Fibroblast of mammary gland (primary cell): Measurements from ENCODE around the gene SLC35D3.
"Not testable (repeated sequence)": the region's sequence is repeated elsewhere in the genome, so short reads cannot be mapped to it uniquely, and the experiment has no call there.

ENCODE experiments used
- DNase-seq: peaks from one replicate; pipeline ENCODE4 v3.0.0-alpha.2; 2010; ENCODE audit warnings: low read depth
- H3K4me3 ChIP-seq: 2 replicates; pipeline ENCODE4 v1.5.1; 2011; ENCODE audit warnings: low read depth, mild to moderate bottlenecking, low read length, moderate library complexity; ENCODE audit not compliant: control insufficient read depth
- TF ChIP-seq, protein P1 (sequence below): conservative IDR thresholded peaks from 2 replicates; pipeline ENCODE4 v1.5.1; 2011; ENCODE audit warnings: low read depth, low read length, inconsistent platforms; ENCODE audit not compliant: control insufficient read depth, insufficient read depth

Gene SLC35D3

DNA sequence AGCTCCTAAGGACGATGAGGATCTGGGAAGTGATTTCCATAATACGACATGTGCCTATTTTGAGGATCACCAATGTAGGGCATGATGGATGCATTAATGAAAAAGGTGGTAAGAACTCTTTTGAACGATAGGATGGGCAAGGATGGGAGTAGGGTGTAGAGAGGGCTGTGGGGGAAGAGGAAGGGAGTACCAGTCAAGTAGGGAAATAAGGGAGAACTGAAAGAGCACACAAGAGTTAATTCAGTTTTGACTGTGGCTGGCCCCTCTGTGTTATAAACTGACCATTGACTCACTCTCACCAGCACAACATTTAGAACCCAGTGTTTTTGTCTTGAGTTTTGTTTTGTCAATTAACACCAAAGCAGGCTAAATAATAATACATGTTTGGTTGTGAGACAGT lies 33.0 kb downstream of the SLC35D3 start:
- DNase-seq: no peak
- TF ChIP-seq, protein P1, sequence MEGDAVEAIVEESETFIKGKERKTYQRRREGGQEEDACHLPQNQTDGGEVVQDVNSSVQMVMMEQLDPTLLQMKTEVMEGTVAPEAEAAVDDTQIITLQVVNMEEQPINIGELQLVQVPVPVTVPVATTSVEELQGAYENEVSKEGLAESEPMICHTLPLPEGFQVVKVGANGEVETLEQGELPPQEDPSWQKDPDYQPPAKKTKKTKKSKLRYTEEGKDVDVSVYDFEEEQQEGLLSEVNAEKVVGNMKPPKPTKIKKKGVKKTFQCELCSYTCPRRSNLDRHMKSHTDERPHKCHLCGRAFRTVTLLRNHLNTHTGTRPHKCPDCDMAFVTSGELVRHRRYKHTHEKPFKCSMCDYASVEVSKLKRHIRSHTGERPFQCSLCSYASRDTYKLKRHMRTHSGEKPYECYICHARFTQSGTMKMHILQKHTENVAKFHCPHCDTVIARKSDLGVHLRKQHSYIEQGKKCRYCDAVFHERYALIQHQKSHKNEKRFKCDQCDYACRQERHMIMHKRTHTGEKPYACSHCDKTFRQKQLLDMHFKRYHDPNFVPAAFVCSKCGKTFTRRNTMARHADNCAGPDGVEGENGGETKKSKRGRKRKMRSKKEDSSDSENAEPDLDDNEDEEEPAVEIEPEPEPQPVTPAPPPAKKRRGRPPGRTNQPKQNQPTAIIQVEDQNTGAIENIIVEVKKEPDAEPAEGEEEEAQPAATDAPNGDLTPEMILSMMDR: no peak
- H3K4me3 ChIP-seq: no peak overlapping the region

- no peak overlapping the region for H3K4me3 ChIP-seq
- TF ChIP-seq, protein P1: no peak
- DNase-seq: no peak
Measured at GRCh38 chr6:136956590-136957544, 34.8 kb downstream of the SLC35D3 start.

- no peak for DNase-seq
- H3K4me3 ChIP-seq: no peak overlapping the region
- TF ChIP-seq, protein P1: no peak
Measured at GRCh38 chr6:136958168-136958567, 36.1 kb downstream of the SLC35D3 start.

GRCh38 chr6:136959471-136959891 lies 37.4 kb downstream of the SLC35D3 start:
- TF ChIP-seq, protein P1: no peak
- no peak overlapping the region for H3K4me3 ChIP-seq
- DNase-seq: no peak

- H3K4me3 ChIP-seq, DNase-seq: not testable (repeated sequence)
Measured at GRCh38 chr6:136959935-136960334, 37.8 kb downstream of the SLC35D3 start.

- TF ChIP-seq, protein P1: no peak
- no peak for DNase-seq
- no peak overlapping the region for H3K4me3 ChIP-seq
Measured at GRCh38 chr6:136960781-136961180, 38.7 kb downstream of the SLC35D3 start.

- DNase-seq: no peak
- H3K4me3 ChIP-seq: no peak overlapping the region
- TF ChIP-seq, protein P1: no peak
Measured at GRCh38 chr6:136961848-136962247, 39.7 kb downstream of the SLC35D3 start.
